H1 (cell line): ENCODE results near the gene SLC2A13. TPM values are rescaled to one million over a fixed set of nuclear protein-coding genes. Genes with fewer than 3 reads are reported as not detected.

ENCODE experiments used
- CTCF ChIA-PET: fragments of 300-600 bp; sonication (Branson Sonifier 250); formaldehyde crosslinking; loops from one replicate; lab custom pipeline; 2021; ENCODE audit not compliant: partially characterized antibody; lab: Charles Lee
- POLR2A ChIA-PET: fragments of 300-600 bp; sonication (Branson Sonifier 250); formaldehyde crosslinking; loops from one replicate; lab custom pipeline; 2021; ENCODE audit warnings: inconsistent platforms; ENCODE audit not compliant: partially characterized antibody; lab: Charles Lee
- DNase-seq, 2 experiments: peaks; one replicate each; pipeline versions ENCODE4 v3.0.0 to v3.0.0-alpha.2; 2010 to 2022; ENCODE audit warnings: low spot score in 2 of 2, low read depth in 1 of 2, mixed read lengths in 1 of 2
- FAIRE-seq: peaks from 2 replicates; lab custom pipeline; 2011; peaks lifted over from hg19 to GRCh38; lab: Jason Lieb, UNC
- H2AFZ ChIP-seq: 2 replicates; pipeline ENCODE4 v1.8.1; 2012; ENCODE audit warnings: low read length, inconsistent platforms
- H2AK5ac ChIP-seq: 2 replicates; pipeline ENCODE4 v1.6.1; 2013; ENCODE audit warnings: low read depth, low read length
- H2BK120ac ChIP-seq: replicated peaks from 2 replicates; pipeline ENCODE3; 2013; ENCODE audit warnings: low read depth, low read length, inconsistent platforms
- H2BK12ac ChIP-seq: 2 replicates; pipeline ENCODE4 v1.6.1; 2013; ENCODE audit warnings: low read depth, low read length
- H2BK15ac ChIP-seq: 2 replicates; pipeline ENCODE4 v1.6.1; 2013; ENCODE audit warnings: low read length
- H2BK20ac ChIP-seq: 2 replicates; pipeline ENCODE4 v1.6.1; 2013; ENCODE audit warnings: low read length
- H2BK5ac ChIP-seq: 2 replicates; pipeline ENCODE4 v1.6.1; 2013; ENCODE audit warnings: low read depth, low read length
- H3K14ac ChIP-seq: 2 replicates; pipeline ENCODE4 v1.6.1; 2013; ENCODE audit warnings: inconsistent platforms; ENCODE audit not compliant: insufficient read length
- H3K18ac ChIP-seq: 2 replicates; pipeline ENCODE4 v1.6.1; 2013; ENCODE audit warnings: low read length; ENCODE audit errors: extremely low read depth
- H3K23ac ChIP-seq: 2 replicates; pipeline ENCODE4 v1.6.1; 2013; ENCODE audit warnings: inconsistent platforms; ENCODE audit not compliant: insufficient read length
- H3K23me2 ChIP-seq: 2 replicates; pipeline ENCODE4 v1.6.1; 2013; ENCODE audit warnings: low read depth, low read length
- H3K27ac ChIP-seq: 2 replicates; pipeline ENCODE4 v1.6.1; 2011; ENCODE audit warnings: low read depth, low read length, inconsistent platforms
- H3K27me3 ChIP-seq, 4 experiments: replicated peaks in 1 of 4; 1 replicate in 1 of 4; 2 replicates in 3 of 4; pipeline versions ENCODE4 v1.6.1 to v1.8.1; 2011 to 2013; ENCODE audit warnings: low read length in 3 of 4, mild to moderate bottlenecking in 3 of 4, inconsistent platforms in 2 of 4, mixed read lengths in 2 of 4, moderate library complexity in 1 of 4; ENCODE audit not compliant: control insufficient read depth in 3 of 4, insufficient read depth in 3 of 4; ENCODE audit errors: extremely low read depth in 1 of 4
- H3K36me3 ChIP-seq, 4 experiments: 2 replicates each; pipeline versions ENCODE4 v1.6.1 to v1.8.1; 2011 to 2013; ENCODE audit warnings: mild to moderate bottlenecking in 4 of 4, low read length in 3 of 4, moderate library complexity in 2 of 4, control low read depth in 1 of 4, inconsistent platforms in 1 of 4; ENCODE audit not compliant: insufficient read depth in 4 of 4, control insufficient read depth in 2 of 4
- H3K4ac ChIP-seq: replicated peaks from 2 replicates; pipeline ENCODE3; 2013; ENCODE audit warnings: low read length, low read depth, mixed read lengths, inconsistent platforms; ENCODE audit not compliant: insufficient read length
- H3K4me1 ChIP-seq, 4 experiments: replicated peaks in 1 of 4; 1 replicate in 1 of 4; 2 replicates in 3 of 4; pipeline versions ENCODE4 v1.6.1 to v1.8.1; 2011 to 2013; ENCODE audit warnings: low read length in 3 of 4, inconsistent platforms in 2 of 4, mixed read lengths in 1 of 4; ENCODE audit not compliant: insufficient read depth in 4 of 4, control insufficient read depth in 3 of 4
- H3K4me2 ChIP-seq, 2 experiments: 2 replicates each; pipeline versions ENCODE4 v1.6.1 to v1.8.1; 2011 to 2013; ENCODE audit warnings: low read depth in 2 of 2, low read length in 2 of 2, control low read depth in 1 of 2, inconsistent platforms in 1 of 2, mild to moderate bottlenecking in 1 of 2; ENCODE audit not compliant: insufficient read depth in 1 of 2
- H3K4me3 ChIP-seq, 4 experiments: fragments of 200-600, 300-600 bp in 1 of 4; sonication (generic), shearing (Covaris generic), sonication (Bioruptor Twin) in 1 of 4; 2 replicates each; pipeline versions ENCODE4 v1.5.1 to v1.8.1; 2011 to 2016; ENCODE audit warnings: low read length in 4 of 4, low read depth in 3 of 4, control low read depth in 2 of 4, inconsistent platforms in 2 of 4, mild to moderate bottlenecking in 2 of 4, mixed read lengths in 1 of 4, moderate library complexity in 1 of 4; ENCODE audit not compliant: insufficient read depth in 2 of 4; ENCODE audit errors: extremely low read depth in 1 of 4
- H3K56ac ChIP-seq: replicated peaks from 2 replicates; pipeline ENCODE3; 2013; ENCODE audit warnings: low read depth, mild to moderate bottlenecking, mixed read lengths, low read length, inconsistent platforms; ENCODE audit not compliant: insufficient read length
- H3K79me1 ChIP-seq: 2 replicates; pipeline ENCODE4 v1.6.1; 2013; ENCODE audit warnings: low read depth, low read length, control low read depth
- H3K79me2 ChIP-seq, 2 experiments: 2 replicates each; pipeline versions ENCODE4 v1.6.1 to v1.8.1; 2012 to 2013; ENCODE audit warnings: low read length in 2 of 2, mild to moderate bottlenecking in 2 of 2, inconsistent platforms in 1 of 2; ENCODE audit not compliant: insufficient read depth in 2 of 2, control insufficient read depth in 1 of 2
- H3K9ac ChIP-seq, 4 experiments: replicated peaks in 1 of 4; 1 replicate in 1 of 4; 2 replicates in 3 of 4; pipeline versions ENCODE4 v1.6.1 to v1.8.1; 2011 to 2013; ENCODE audit warnings: low read depth in 3 of 4, low read length in 3 of 4, control low read depth in 2 of 4, mild to moderate bottlenecking in 2 of 4, moderate library complexity in 2 of 4, inconsistent platforms in 1 of 4; ENCODE audit errors: extremely low read depth in 1 of 4
- H3K9me3 ChIP-seq, 2 experiments: 2 replicates each; pipeline versions ENCODE4 v1.6.1 to v1.8.1; 2012 to 2013; ENCODE audit warnings: mild to moderate bottlenecking in 2 of 2, moderate library complexity in 2 of 2, control low read depth in 1 of 2, inconsistent platforms in 1 of 2, low read depth in 1 of 2, low read length in 1 of 2, mixed read lengths in 1 of 2; ENCODE audit not compliant: insufficient read depth in 2 of 2
- H4K20me1 ChIP-seq, 2 experiments: replicated peaks in 1 of 2; 2 replicates each; pipeline versions ENCODE3 to v1.8.1; 2011 to 2013; ENCODE audit warnings: inconsistent platforms in 2 of 2, low read length in 2 of 2, mild to moderate bottlenecking in 1 of 2; ENCODE audit not compliant: insufficient read depth in 2 of 2, control insufficient read depth in 1 of 2
- H4K5ac ChIP-seq: 2 replicates; pipeline ENCODE4 v1.6.1; 2013; ENCODE audit warnings: low read length, low read depth, mixed read lengths, inconsistent platforms; ENCODE audit not compliant: insufficient read length
- H4K8ac ChIP-seq: 2 replicates; pipeline ENCODE4 v1.8.0; 2013; ENCODE audit warnings: mild to moderate bottlenecking, moderate library complexity, low read length, inconsistent platforms; ENCODE audit not compliant: insufficient read depth; ENCODE audit errors: extremely low read depth
- H4K91ac ChIP-seq: replicated peaks from 2 replicates; pipeline ENCODE3; 2013; ENCODE audit warnings: low read length, mixed read lengths, inconsistent platforms; ENCODE audit not compliant: insufficient read length
- BCL11A ChIP-seq, 2 experiments: IDR thresholded peaks; one replicate each; pipeline ENCODE4 v1.6.1; 2011; ENCODE audit warnings: low read depth in 2 of 2, low read length in 2 of 2, mild to moderate bottlenecking in 2 of 2
- BRCA1 ChIP-seq: IDR thresholded peaks from 2 replicates; pipeline ENCODE4 v1.6.1; 2012; ENCODE audit warnings: low read depth, low read length, improper control_type of control experiment
- EZH2 ChIP-seq: fragments of 200-600 bp; sonication (generic); IDR thresholded peaks from 2 replicates; pipeline ENCODE4 v1.7.1; 2012; ENCODE audit warnings: low read depth, mild to moderate bottlenecking, moderate library complexity, low read length, inconsistent platforms; ENCODE audit not compliant: severe bottlenecking
- KDM1A ChIP-seq: fragments of 200-600, 300-600 bp; sonication (generic); IDR thresholded peaks from 2 replicates; pipeline ENCODE4 v1.7.1; 2016; ENCODE audit warnings: mild to moderate bottlenecking, low read length, borderline replicate concordance
- POLR2AphosphoS5 ChIP-seq: IDR thresholded peaks from 2 replicates; pipeline ENCODE4 v1.6.1; 2011; ENCODE audit warnings: low read depth, low read length
- SP1 ChIP-seq: IDR thresholded peaks from 2 replicates; pipeline ENCODE4 v1.6.1; 2011; ENCODE audit warnings: low read depth, low read length
- TAF1 ChIP-seq: IDR thresholded peaks from 2 replicates; pipeline ENCODE4 v1.6.1; 2011; ENCODE audit warnings: mild to moderate bottlenecking, low read depth, low read length
- TAF7 ChIP-seq: optimal IDR thresholded peaks from 2 replicates; pipeline ENCODE3; 2011; ENCODE audit warnings: low read depth, mild to moderate bottlenecking, inconsistent platforms, low read length, moderate library complexity, borderline replicate concordance
- WGBS, 2 experiments: shearing (Covaris generic) in 1 of 2; methylation state at CpG; one replicate each; pipeline versions ENCODE4 v1.1.6 to v1.1.7; 2013 to 2015; ENCODE audit warnings: low lambda C conversion rate in 2 of 2, mixed read lengths in 2 of 2, inconsistent platforms in 1 of 2, low coverage in 1 of 2, missing lambda C conversion rate in 1 of 2; ENCODE audit not compliant: insufficient replicate concordance in 2 of 2, insufficient coverage in 1 of 2, insufficient read length in 1 of 2; ENCODE audit errors: extremely low coverage in 1 of 2, missing lambda C conversion rate in 1 of 2; 5-methylcytosine and 5-hydroxymethylcytosine counted together
- polyA plus RNA-seq, 7 experiments: library from polyadenylated mRNA; depleted of rRNA in 3 of 7; stranded (reverse) in 5 of 7; unstranded in 2 of 7; fragments of >200 nt in 5 of 7; fragments of 200-250 nt in 2 of 7; gene quantifications; 1 replicate in 5 of 7; 2 replicates in 1 of 7; 4 replicates in 1 of 7; pipeline versions ENCODE4 v1.2.1 to v1.2.3, GENCODE V29; 2011 to 2013; ENCODE audit warnings: missing spikeins in 2 of 7, mixed read lengths in 2 of 7
- total RNA-seq: library from RNA; stranded (reverse); fragmentation: NEBNext Ultra II Directional; extraction: Animal tissue kit (Norgen Biotek cat#: 25700); gene quantifications from 2 replicates; pipeline ENCODE4 v1.2.1, GENCODE V29; 2021

The SLC2A13 gene
- total and polyA plus RNA-seq, 2 of the 8 experiments (the other 6 are each of a cell fraction or from before 2014, with no cell fraction given) = 2.8 to 9.6 TPM

DNA sequence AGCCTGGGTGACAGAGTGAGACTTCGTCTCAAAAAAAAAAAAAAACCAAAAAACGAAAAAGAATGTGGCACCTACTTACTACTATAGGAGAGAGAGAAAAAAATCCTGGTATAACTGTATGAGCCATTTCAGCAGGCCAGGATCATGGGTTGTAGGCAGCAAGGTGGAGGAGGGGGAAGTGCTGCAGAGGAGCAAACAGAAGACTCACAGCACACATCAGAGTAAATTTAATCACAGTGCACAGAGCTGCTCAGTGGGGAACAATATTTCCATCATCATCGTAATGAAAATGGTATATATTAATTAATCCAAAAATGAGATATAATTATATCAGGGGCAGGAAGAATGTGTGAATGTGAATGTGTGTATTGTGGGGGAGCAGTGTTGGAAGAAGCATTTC lies 175.8 kb downstream of the SLC2A13 start:
- no peak overlapping the region for H2BK12ac ChIP-seq
- no peaks in the 10 kb centered on the region for H3K79me1 ChIP-seq

More for the DNA sequence above, 175.8 kb downstream of the SLC2A13 start:
- no peak overlapping the region for H3K4ac ChIP-seq
- no peak overlapping the region for H3K23ac ChIP-seq
- H3K27ac ChIP-seq = no peak overlapping the region
- H3K36me3 ChIP-seq = no peaks in the 10 kb centered on the region
- ChIA-PET CTCF (no interaction called here), POLR2A (no interaction called here)
- no peak overlapping the region for H2BK15ac ChIP-seq
- H3K27me3 ChIP-seq = no peaks in the 10 kb centered on the region
- H3K4me2 ChIP-seq = no peak overlapping the region
- H2AK5ac ChIP-seq = no peak overlapping the region
- no peak overlapping the region for H2BK120ac ChIP-seq
- H4K5ac ChIP-seq = no peak overlapping the region
- H3K56ac ChIP-seq = no peak overlapping the region
- no peaks in the 10 kb centered on the region for H3K79me2 ChIP-seq
- H3K4me1 ChIP-seq = peaks cover 0 to under 1% (median 0%) of the 10 kb centered on the region in 4 experiments; a peak in 1 of 7 replicates
- no peaks in the 10 kb centered on the region for H4K20me1 ChIP-seq
- H2BK20ac ChIP-seq = no peak overlapping the region
- no peak overlapping the region for H2AFZ ChIP-seq
- DNase-seq (no peak), FAIRE-seq (no peak)
- H3K9me3 ChIP-seq = no peaks in the 10 kb centered on the region
- no peaks in the 10 kb centered on the region for H3K23me2 ChIP-seq
- TF ChIP-seq BCL11A (IDR thresholded peaks at IDR 0.05; ENCODE audit: low read depth in 2 of 2, low read length in 2 of 2) (no peak), BRCA1 (no peak), EZH2 (no peak), TAF1 (no peak), SP1 (no peak), TAF7 (no peak), KDM1A (no peak), POLR2AphosphoS5 (no peak)
- H3K14ac ChIP-seq = peak overlapping the region; percentile 61
- H4K91ac ChIP-seq = no peak overlapping the region
- H3K18ac ChIP-seq = no peak overlapping the region
- no peak overlapping the region for H3K9ac ChIP-seq
- no peak overlapping the region for H2BK5ac ChIP-seq
- H4K8ac ChIP-seq = no peak overlapping the region
- H3K4me3 ChIP-seq = no peak overlapping the region
- 100% methylated on average over 1 of the region's 3 CpGs; no CpG with 5 or more reads in 1 of the 2 experiments for WGBS, 2 experiments
